Measurements from ENCODE around the gene POU6F1.
A peak's percentile ranks its signal among the peaks of the same experiment; 100 is the strongest.

Gene POU6F1

GRCh38 chr12:51172515-51173431, 45.1 kb downstream of the POU6F1 start, which contains the start of gene TFCP2 (continued):
- TF ChIP-seq ZIC2 (tag by site-specific recombination; IDR thresholded peaks at IDR 0.05) (peak; percentile 69), ZBTB10 (tag by site-specific recombination; IDR thresholded peaks at IDR 0.05) (peak; percentile 72; the same call in 1 of the 2 replicates), SETDB1 (IDR thresholded peaks at IDR 0.05; ENCODE audit: insufficient read length, low read length) (no peak), ZSCAN23 (tag by site-specific recombination; IDR thresholded peaks at IDR 0.05) (peak; percentile 75; the same call in 1 of the 2 replicates), ZNF394 (tag by site-specific recombination; IDR thresholded peaks at IDR 0.05; ENCODE audit: borderline replicate concordance) (no peak), PRDM6 (tag by site-specific recombination; IDR thresholded peaks at IDR 0.05) (no peak; the same call in 1 of the 2 replicates), ZBTB8A (tag by site-specific recombination; IDR thresholded peaks at IDR 0.05) (peak; percentile 69), BCL11B (tag by site-specific recombination; IDR thresholded peaks at IDR 0.05; ENCODE audit: low read depth) (peak; percentile 100), ZNF10 (tag by site-specific recombination; IDR thresholded peaks at IDR 0.05) (no peak), MYNN (tag by site-specific recombination; IDR thresholded peaks at IDR 0.05; ENCODE audit: borderline replicate concordance) (peak; percentile 15; the same call in 1 of the 2 replicates), SCRT2 (tag by site-specific recombination; IDR thresholded peaks at IDR 0.05) (no peak), ZNF335 (tag by site-specific recombination; conservative IDR thresholded peaks at IDR 0.05) (peak; percentile 100), ZNF555 (tag by site-specific recombination; conservative IDR thresholded peaks at IDR 0.05) (no peak), OSR2 (tag by site-specific recombination; IDR thresholded peaks at IDR 0.05) (peak; percentile 58), FEZF1 (tag by site-specific recombination; IDR thresholded peaks at IDR 0.05) (peak; percentile 18; the same call in 1 of the 2 replicates), ZNF624 (tag by site-specific recombination; IDR thresholded peaks at IDR 0.05) (no peak), ZNF157 (tag by site-specific recombination; IDR thresholded peaks at IDR 0.05) (no peak), ZNF175 (tag by site-specific recombination; IDR thresholded peaks at IDR 0.05) (no peak), KLF9 (tag by site-specific recombination; IDR thresholded peaks at IDR 0.05; ENCODE audit: low read depth) (peak; percentile 72; the same call in 1 of the 2 replicates), ZNF510 (tag by site-specific recombination; IDR thresholded peaks at IDR 0.05; ENCODE audit: insufficient replicate concordance) (no peak), ZNF311 (tag by site-specific recombination; IDR thresholded peaks at IDR 0.05; ENCODE audit: borderline replicate concordance) (no peak), ZNF654 (tag by site-specific recombination; IDR thresholded peaks at IDR 0.05; ENCODE audit: low read depth) (no peak), GFI1B (tag by site-specific recombination; IDR thresholded peaks at IDR 0.05) (no peak), ZNF23 (tag by site-specific recombination; IDR thresholded peaks at IDR 0.05; ENCODE audit: borderline replicate concordance) (no peak), ZNF76 (tag by site-specific recombination; IDR thresholded peaks at IDR 0.05; ENCODE audit: borderline replicate concordance, low read depth) (peak; percentile 68; the same call in 1 of the 2 replicates)
- TF ChIP-seq, protein P1, sequence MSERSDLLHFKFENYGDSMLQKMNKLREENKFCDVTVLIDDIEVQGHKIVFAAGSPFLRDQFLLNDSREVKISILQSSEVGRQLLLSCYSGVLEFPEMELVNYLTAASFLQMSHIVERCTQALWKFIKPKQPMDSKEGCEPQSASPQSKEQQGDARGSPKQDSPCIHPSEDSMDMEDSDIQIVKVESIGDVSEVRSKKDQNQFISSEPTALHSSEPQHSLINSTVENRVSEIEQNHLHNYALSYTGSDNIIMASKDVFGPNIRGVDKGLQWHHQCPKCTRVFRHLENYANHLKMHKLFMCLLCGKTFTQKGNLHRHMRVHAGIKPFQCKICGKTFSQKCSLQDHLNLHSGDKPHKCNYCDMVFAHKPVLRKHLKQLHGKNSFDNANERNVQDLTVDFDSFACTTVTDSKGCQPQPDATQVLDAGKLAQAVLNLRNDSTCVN (tag by site-specific recombination; optimal IDR thresholded peaks at IDR 0.05), result peak; percentile 46
- TF ChIP-seq, protein P2, sequence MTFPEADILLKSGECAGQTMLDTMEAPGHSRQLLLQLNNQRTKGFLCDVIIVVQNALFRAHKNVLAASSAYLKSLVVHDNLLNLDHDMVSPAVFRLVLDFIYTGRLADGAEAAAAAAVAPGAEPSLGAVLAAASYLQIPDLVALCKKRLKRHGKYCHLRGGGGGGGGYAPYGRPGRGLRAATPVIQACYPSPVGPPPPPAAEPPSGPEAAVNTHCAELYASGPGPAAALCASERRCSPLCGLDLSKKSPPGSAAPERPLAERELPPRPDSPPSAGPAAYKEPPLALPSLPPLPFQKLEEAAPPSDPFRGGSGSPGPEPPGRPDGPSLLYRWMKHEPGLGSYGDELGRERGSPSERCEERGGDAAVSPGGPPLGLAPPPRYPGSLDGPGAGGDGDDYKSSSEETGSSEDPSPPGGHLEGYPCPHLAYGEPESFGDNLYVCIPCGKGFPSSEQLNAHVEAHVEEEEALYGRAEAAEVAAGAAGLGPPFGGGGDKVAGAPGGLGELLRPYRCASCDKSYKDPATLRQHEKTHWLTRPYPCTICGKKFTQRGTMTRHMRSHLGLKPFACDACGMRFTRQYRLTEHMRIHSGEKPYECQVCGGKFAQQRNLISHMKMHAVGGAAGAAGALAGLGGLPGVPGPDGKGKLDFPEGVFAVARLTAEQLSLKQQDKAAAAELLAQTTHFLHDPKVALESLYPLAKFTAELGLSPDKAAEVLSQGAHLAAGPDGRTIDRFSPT (tag by site-specific recombination; IDR thresholded peaks at IDR 0.05), result no peak
- TF ChIP-seq, protein P3, sequence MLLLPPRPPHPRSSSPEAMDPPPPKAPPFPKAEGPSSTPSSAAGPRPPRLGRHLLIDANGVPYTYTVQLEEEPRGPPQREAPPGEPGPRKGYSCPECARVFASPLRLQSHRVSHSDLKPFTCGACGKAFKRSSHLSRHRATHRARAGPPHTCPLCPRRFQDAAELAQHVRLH (tag by site-specific recombination; IDR thresholded peaks at IDR 0.05), result peak; percentile 100

Data from HEK293 (cell line).